H1 (cell line): ENCODE results near the gene CFAP161. TPM values are rescaled to one million over a fixed set of nuclear protein-coding genes. Genes with fewer than 3 reads are reported as not detected.

ENCODE experiments used
- CTBP2 ChIP-seq: IDR thresholded peaks from 2 replicates; pipeline ENCODE4 v1.7.0; 2011; ENCODE audit warnings: borderline replicate concordance, mild to moderate bottlenecking, moderate library complexity, mixed read lengths, low read length; ENCODE audit not compliant: insufficient read depth, insufficient read length
- GABPA ChIP-seq: IDR thresholded peaks from 2 replicates; pipeline ENCODE4 v1.6.1; 2011; ENCODE audit warnings: mild to moderate bottlenecking, low read length, moderate library complexity, borderline replicate concordance; ENCODE audit not compliant: insufficient read depth
- ZNF274 ChIP-seq: IDR thresholded peaks from 2 replicates; pipeline ENCODE4 v1.7.0; 2012; ENCODE audit warnings: low read length, borderline replicate concordance; ENCODE audit errors: extremely low read depth
- polyA plus RNA-seq, 7 experiments: library from polyadenylated mRNA; depleted of rRNA in 3 of 7; stranded (reverse) in 5 of 7; unstranded in 2 of 7; fragments of >200 nt in 5 of 7; fragments of 200-250 nt in 2 of 7; gene quantifications; 1 replicate in 5 of 7; 2 replicates in 1 of 7; 4 replicates in 1 of 7; pipeline versions ENCODE4 v1.2.1 to v1.2.3, GENCODE V29; 2011 to 2013; ENCODE audit warnings: missing spikeins in 2 of 7, mixed read lengths in 2 of 7
- total RNA-seq: library from RNA; stranded (reverse); fragmentation: NEBNext Ultra II Directional; extraction: Animal tissue kit (Norgen Biotek cat#: 25700); gene quantifications from 2 replicates; pipeline ENCODE4 v1.2.1, GENCODE V29; 2021
- TF ChIP-seq, protein P1 (sequence below): IDR thresholded peaks from 2 replicates; pipeline ENCODE4 v1.6.1; 2011; ENCODE audit warnings: low read depth, mild to moderate bottlenecking, low read length; ENCODE audit not compliant: insufficient read depth

Gene CFAP161
- total and polyA plus RNA-seq, 2 of the 8 experiments (the other 6 are each of a cell fraction or from before 2014, with no cell fraction given), result 0.05 TPM; not detected in 1

DNA sequence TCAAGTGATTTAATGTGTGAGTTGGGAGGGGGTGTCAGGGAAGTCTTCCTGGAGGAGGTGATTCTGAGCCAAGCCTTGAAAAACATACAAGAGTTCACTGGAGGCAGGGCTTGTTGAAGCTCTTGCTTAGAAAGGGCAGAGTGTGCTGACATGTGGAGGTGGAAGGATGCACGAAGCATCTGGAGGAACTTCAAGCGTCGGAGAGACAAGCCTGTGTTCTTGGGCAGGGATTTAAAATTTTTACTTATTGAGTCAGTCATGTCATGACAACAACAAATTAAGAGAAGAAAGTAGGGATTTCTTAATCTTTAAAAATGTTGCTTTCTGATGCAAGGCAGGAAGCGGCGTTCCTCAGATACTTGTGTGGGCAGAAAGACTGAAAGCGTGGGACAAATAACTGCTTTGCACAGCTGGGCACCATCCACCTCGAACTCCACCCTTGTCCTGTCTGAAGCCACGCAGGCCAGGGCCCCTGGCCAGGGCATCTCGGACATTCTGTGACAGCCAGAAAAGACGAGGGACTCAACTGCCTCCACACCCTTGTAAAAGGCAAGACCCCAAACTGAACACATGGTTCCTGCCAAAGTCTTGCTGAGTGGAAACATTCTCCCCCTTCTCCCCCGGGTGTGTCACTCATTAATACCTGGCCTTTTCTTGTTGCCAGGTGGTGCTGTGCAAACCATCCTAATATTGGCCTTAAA, 55.7 kb downstream of the CFAP161 start (continued):
- TF ChIP-seq CTBP2, result no peak
- TF ChIP-seq GABPA, result no peak
- TF ChIP-seq, protein P1, sequence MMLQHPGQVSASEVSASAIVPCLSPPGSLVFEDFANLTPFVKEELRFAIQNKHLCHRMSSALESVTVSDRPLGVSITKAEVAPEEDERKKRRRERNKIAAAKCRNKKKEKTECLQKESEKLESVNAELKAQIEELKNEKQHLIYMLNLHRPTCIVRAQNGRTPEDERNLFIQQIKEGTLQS, result no peak
- no peak for TF ChIP-seq ZNF274
